GM19238 (cell line): ENCODE data around the gene SYN1.

Experiments
- DNase-seq: peaks from one replicate; pipeline ENCODE4 v3.0.0; 2011; ENCODE audit warnings: low spot score; ENCODE audit not compliant: insufficient read length

SYN1 gene

GRCh38 chrX:47530049-47530448 is 89.6 kb downstream of the SYN1 start:
- DNase-seq: no peak

GRCh38 chrX:47529548-47529947 is 90.1 kb downstream of the SYN1 start:
- no peak for DNase-seq

- no peak for DNase-seq
Measured at GRCh38 chrX:47523713-47524166, 95.9 kb downstream of the SYN1 start.

- DNase-seq: peak; percentile 52
Measured at GRCh38 chrX:47523297-47523696, 96.4 kb downstream of the SYN1 start.
